Ovary (tissue), 3 donors: ENCODE measurements around the gene UNC5B.

Experiments
- CTCF ChIP-seq, 3 donors: fragments of 450-650 bp in 2 of 3; fragments of 200-600 bp in 1 of 3; IDR thresholded peaks; one replicate each; pipeline versions ENCODE4 v1.5.1 to v1.8.0; 2016 to 2022; ENCODE audit warnings: antibody characterized with exemption in 3 of 3, mild to moderate bottlenecking in 1 of 3
- EP300 ChIP-seq: sonication (generic); formaldehyde crosslinking; IDR thresholded peaks from one replicate; pipeline ENCODE4 v1.6.1; 2017; ENCODE audit warnings: antibody characterized with exemption
- POLR2A ChIP-seq: fragments of 450-650 bp; IDR thresholded peaks from one replicate; pipeline ENCODE4 v1.6.1; 2017; ENCODE audit warnings: antibody characterized with exemption, mild to moderate bottlenecking, moderate library complexity
- donor health status: DM: no; HTN: no; CAD: no.

- TF ChIP-seq CTCF (IDR thresholded peaks at IDR 0.05), result no peak
- TF ChIP-seq POLR2A, result no peak
- no peak for TF ChIP-seq EP300
Measured at GRCh38 chr10:71289421-71290130, 77.2 kb downstream of the UNC5B start.
